Adrenal gland (tissue), 5 donors: Measurements from ENCODE around the gene STAMBPL1.

ENCODE experiments used
- POLR2A ChIP-seq, 2 donors: fragments of 450-650 bp; IDR thresholded peaks; one replicate each; pipeline ENCODE4 v1.6.1; 2017; ENCODE audit warnings: antibody characterized with exemption in 2 of 2, mild to moderate bottlenecking in 2 of 2, moderate library complexity in 1 of 2
- TF ChIP-seq, protein P1 (sequence below), 6 experiments: fragments of 450-650 bp in 4 of 6; fragments of 200-600 bp in 2 of 6; sonication (generic) in 1 of 6; IDR thresholded peaks; 1 replicate in 5 of 6; 2 replicates in 1 of 6; pipeline versions ENCODE4 v1.5.1 to v1.8.0; 2016 to 2021; ENCODE audit warnings: antibody characterized with exemption in 6 of 6, mild to moderate bottlenecking in 2 of 6, moderate library complexity in 1 of 6
- donor health status: DM: no; HTN: no; CAD: no.

DNA sequence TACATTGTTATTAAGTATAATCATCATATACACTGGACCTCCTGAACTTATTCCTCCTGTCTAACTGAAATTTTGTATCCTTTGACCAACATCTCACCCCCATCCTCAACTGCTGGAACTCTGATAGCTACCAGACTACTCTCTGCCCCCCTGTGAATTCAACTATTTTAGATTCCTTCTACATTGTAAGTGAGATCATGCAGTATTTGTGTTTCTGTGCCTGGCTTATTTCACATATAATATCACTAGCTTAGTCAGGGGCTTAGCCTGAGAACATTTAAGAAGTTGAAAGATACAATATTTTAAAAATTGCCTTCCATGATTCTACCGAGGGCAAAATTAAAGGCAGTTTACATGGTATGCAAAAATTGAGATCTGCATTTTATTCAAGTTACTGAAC lies 26.9 kb downstream of the STAMBPL1 start:
- TF ChIP-seq POLR2A (IDR thresholded peaks at IDR 0.05): no peak
- TF ChIP-seq, protein P1, sequence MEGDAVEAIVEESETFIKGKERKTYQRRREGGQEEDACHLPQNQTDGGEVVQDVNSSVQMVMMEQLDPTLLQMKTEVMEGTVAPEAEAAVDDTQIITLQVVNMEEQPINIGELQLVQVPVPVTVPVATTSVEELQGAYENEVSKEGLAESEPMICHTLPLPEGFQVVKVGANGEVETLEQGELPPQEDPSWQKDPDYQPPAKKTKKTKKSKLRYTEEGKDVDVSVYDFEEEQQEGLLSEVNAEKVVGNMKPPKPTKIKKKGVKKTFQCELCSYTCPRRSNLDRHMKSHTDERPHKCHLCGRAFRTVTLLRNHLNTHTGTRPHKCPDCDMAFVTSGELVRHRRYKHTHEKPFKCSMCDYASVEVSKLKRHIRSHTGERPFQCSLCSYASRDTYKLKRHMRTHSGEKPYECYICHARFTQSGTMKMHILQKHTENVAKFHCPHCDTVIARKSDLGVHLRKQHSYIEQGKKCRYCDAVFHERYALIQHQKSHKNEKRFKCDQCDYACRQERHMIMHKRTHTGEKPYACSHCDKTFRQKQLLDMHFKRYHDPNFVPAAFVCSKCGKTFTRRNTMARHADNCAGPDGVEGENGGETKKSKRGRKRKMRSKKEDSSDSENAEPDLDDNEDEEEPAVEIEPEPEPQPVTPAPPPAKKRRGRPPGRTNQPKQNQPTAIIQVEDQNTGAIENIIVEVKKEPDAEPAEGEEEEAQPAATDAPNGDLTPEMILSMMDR (IDR thresholded peaks at IDR 0.05): no peak
